ENCODE results near the gene BUD23. TPM values are rescaled to one million over a fixed set of nuclear protein-coding genes. Genes with fewer than 3 reads are reported as not detected.

Gene BUD23, protein sequence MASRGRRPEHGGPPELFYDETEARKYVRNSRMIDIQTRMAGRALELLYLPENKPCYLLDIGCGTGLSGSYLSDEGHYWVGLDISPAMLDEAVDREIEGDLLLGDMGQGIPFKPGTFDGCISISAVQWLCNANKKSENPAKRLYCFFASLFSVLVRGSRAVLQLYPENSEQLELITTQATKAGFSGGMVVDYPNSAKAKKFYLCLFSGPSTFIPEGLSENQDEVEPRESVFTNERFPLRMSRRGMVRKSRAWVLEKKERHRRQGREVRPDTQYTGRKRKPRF
- 100 to 1,000 TPM in 1 of 3 donors, 10 to 100 TPM in 2; 82.1 to 105 (median 96.3) TPM for polyA plus RNA-seq (ENCODE audit: insufficient read length in 3 of 3)
- long read RNA-seq, donor 1, transcript BUD23-201 (12 exons, 1,230 nt): major isoform, 14 of 37 reads
- long read RNA-seq, donor 1, transcript BUD23-215 (2 exons, 3,886 nt): minor isoform, 5 of 37 reads
- long read RNA-seq, donor 1, partial matches to known transcripts: 18 of 37 reads
- long read RNA-seq, donor 1, other reads (novel, unspliced or antisense): 0 of 37 reads
- long read RNA-seq, donor 2, transcript BUD23-201 (12 exons, 1,230 nt): major isoform, 23 of 42 reads
- long read RNA-seq, donor 2, partial matches to known transcripts: 17 of 42 reads
- long read RNA-seq, donor 2, other reads (novel, unspliced or antisense): 0 of 42 reads
- long read RNA-seq, donor 3, transcript BUD23-201 (12 exons, 1,230 nt): major isoform, 16 of 29 reads
- long read RNA-seq, donor 3, partial matches to known transcripts: 9 of 29 reads
- long read RNA-seq, donor 3, other reads (novel, unspliced or antisense): 0 of 29 reads
- long read RNA-seq, donor 4, transcript BUD23-201 (12 exons, 1,230 nt): major isoform, 41 of 71 reads
- long read RNA-seq, donor 4, partial matches to known transcripts: 28 of 71 reads
- long read RNA-seq, donor 4, other reads (novel, unspliced or antisense): 0 of 71 reads
- long read RNA-seq, donor 5, transcript BUD23-201 (12 exons, 1,230 nt): major isoform, 11 of 12 reads
- long read RNA-seq, donor 5, partial matches to known transcripts: 0 of 12 reads
- long read RNA-seq, donor 5, other reads (novel, unspliced or antisense): 0 of 12 reads
- long read RNA-seq, donor 6, transcript BUD23-201 (12 exons, 1,230 nt): major isoform, 25 of 75 reads
- long read RNA-seq, donor 6, transcript BUD23-215 (2 exons, 3,886 nt): minor isoform, 7 of 75 reads
- long read RNA-seq, donor 6, partial matches to known transcripts: 31 of 75 reads
- long read RNA-seq, donor 6, other reads (novel, unspliced or antisense): 9 of 75 reads
- long read RNA-seq, donor 7, transcript BUD23-201 (12 exons, 1,230 nt): major isoform, 27 of 37 reads
- long read RNA-seq, donor 7, partial matches to known transcripts: 7 of 37 reads
- long read RNA-seq, donor 7, other reads (novel, unspliced or antisense): 0 of 37 reads
- long read RNA-seq, donor 8, transcript BUD23-201 (12 exons, 1,230 nt): major isoform, 9 of 16 reads
- long read RNA-seq, donor 8, partial matches to known transcripts: 6 of 16 reads
- long read RNA-seq, donor 8, other reads (novel, unspliced or antisense): 0 of 16 reads
- long read RNA-seq, donor 9, transcript BUD23-201 (12 exons, 1,230 nt): major isoform, 27 of 65 reads
- long read RNA-seq, donor 9, partial matches to known transcripts: 34 of 65 reads
- long read RNA-seq, donor 9, other reads (novel, unspliced or antisense): 0 of 65 reads
- long read RNA-seq, donor 10, transcript BUD23-201 (12 exons, 1,230 nt): major isoform, 18 of 52 reads
- long read RNA-seq, donor 10, transcript BUD23-215 (2 exons, 3,886 nt): minor isoform, 6 of 52 reads
- long read RNA-seq, donor 10, partial matches to known transcripts: 28 of 52 reads
- long read RNA-seq, donor 10, other reads (novel, unspliced or antisense): 0 of 52 reads
- long read RNA-seq, donor 11, transcript BUD23-201 (12 exons, 1,230 nt): major isoform, 13 of 16 reads
- long read RNA-seq, donor 11, partial matches to known transcripts: 0 of 16 reads
- long read RNA-seq, donor 11, other reads (novel, unspliced or antisense): 0 of 16 reads
- long read RNA-seq, donor 12, transcript BUD23-201 (12 exons, 1,230 nt): major isoform, 39 of 80 reads
- long read RNA-seq, donor 12, transcript BUD23-215 (2 exons, 3,886 nt): minor isoform, 5 of 80 reads
- long read RNA-seq, donor 12, partial matches to known transcripts: 36 of 80 reads
- long read RNA-seq, donor 12, other reads (novel, unspliced or antisense): 0 of 80 reads
- long read RNA-seq, donor 13, transcript BUD23-201 (12 exons, 1,230 nt): major isoform, 6 of 9 reads
- long read RNA-seq, donor 13, partial matches to known transcripts: 0 of 9 reads
- long read RNA-seq, donor 13, other reads (novel, unspliced or antisense): 0 of 9 reads
- long read RNA-seq, donor 14, transcript BUD23-201 (12 exons, 1,230 nt): major isoform, 25 of 65 reads
- long read RNA-seq, donor 14, transcript BUD23-215 (2 exons, 3,886 nt): minor isoform, 9 of 65 reads
- long read RNA-seq, donor 14, partial matches to known transcripts: 22 of 65 reads
- long read RNA-seq, donor 14, other reads (novel, unspliced or antisense): 5 of 65 reads
- long read RNA-seq, donor 15, transcript BUD23-201 (12 exons, 1,230 nt): major isoform, 37 of 97 reads
- long read RNA-seq, donor 15, partial matches to known transcripts: 58 of 97 reads
- long read RNA-seq, donor 15, other reads (novel, unspliced or antisense): 0 of 97 reads
- long read RNA-seq, donor 16, transcript BUD23-215 (2 exons, 3,886 nt): minor isoform, 7 of 59 reads
- long read RNA-seq, donor 16, transcript BUD23-201 (12 exons, 1,230 nt): major isoform, 21 of 59 reads
- long read RNA-seq, donor 16, partial matches to known transcripts: 31 of 59 reads
- long read RNA-seq, donor 16, other reads (novel, unspliced or antisense): 0 of 59 reads

DNA sequence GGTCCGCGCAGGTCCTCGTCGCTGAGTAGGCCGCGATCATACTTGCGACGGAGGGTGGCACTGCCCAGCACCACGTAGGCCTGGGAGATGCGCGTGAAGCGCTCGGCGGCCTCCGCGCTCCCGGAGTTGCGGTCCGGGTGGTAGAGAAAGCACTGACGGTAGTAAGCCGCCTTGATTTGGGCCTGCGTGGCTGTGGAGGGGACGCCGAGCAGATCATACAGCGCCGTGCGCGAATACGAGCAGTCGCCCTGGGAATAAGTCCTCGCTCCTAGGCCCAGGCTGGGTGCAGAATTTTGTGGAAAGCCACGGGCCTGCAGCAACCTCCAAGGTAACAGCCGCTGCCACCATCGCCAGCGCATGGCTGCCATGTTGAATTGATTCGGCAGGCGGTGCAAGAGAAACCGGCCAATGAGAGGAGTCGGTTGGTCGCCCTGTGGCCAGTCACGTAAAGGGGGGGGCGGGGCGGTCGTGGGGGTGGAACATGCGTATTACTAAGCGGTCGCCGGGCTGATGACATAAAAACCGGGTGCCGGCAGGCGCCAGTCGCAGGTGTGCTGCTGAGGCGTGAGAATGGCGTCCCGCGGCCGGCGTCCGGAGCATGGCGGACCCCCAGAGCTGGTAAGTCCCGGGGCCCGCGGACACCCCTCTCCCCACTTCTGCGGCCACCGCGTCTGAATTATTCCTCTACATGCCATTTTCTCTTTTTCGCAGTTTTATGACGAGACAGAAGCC, at the start of gene BUD23, which contains the start of gene DNAJC30:
Gene BUD23 (plus strand): TSS at position 542 of the 732 bp plus-strand sequence. CDS start 29 bp downstream, at position 571.
Gene DNAJC30 (minus strand): TSS at position 398 of the 732 bp plus-strand sequence. CDS start 30 bp downstream, at position 368.
- peak; percentile 96 for DNase-seq

DNA sequence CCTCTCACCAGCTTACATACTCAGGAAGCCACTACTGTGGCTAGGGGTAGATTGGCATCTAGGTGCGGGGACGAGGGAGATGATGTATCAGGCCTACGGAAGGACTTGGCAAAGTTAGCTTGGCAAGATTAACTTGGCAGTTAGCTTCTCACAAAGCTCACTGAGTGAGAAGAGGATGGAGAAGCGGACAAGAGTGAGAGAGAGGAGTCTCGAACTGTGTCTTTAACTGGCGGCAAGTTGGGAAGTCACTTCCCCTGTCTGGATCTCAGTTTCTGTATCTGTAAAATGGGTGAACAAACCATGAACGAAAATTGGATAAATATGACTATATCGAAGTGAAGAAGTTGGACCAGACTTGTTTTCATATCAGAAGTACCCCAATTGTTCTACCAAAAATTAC, 49.6 kb upstream of the BUD23 start:
- DNase-seq: no peak

DNA sequence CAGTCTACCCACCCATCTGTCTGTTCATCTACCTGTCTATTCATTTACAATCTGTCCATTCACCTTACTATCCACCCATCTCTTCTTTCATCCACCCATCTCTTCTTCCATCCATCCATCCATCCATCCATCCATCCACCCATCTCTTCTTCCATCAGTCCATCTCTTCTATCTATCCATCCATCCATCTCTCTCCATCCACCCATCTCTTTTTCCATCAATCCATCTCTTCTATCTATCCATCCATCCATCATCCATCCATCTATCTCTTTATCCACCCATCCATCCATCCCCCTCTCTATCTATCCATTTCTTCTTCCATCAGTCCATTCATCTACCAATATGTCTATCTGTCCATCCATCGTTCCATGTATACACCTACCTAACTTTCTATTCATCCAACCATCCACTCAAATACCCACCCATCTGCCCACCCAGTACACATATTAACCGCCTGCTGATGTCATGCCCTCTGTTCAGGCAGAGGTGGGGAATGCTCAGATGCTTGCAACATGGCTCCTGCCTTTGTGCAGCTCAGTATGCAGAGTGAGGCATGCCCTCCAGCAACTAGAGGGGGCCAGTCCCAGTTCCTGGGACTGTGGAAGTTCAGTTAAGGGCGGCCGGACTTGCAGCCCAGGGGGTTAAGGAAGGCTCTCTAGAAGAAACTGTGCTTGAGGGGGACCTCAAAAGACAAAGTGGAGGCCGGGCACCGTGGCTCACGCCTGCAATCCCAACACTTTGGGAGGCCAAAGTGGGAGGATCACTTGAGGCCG, 47.8 kb upstream of the BUD23 start:
- no peak for DNase-seq

DNA sequence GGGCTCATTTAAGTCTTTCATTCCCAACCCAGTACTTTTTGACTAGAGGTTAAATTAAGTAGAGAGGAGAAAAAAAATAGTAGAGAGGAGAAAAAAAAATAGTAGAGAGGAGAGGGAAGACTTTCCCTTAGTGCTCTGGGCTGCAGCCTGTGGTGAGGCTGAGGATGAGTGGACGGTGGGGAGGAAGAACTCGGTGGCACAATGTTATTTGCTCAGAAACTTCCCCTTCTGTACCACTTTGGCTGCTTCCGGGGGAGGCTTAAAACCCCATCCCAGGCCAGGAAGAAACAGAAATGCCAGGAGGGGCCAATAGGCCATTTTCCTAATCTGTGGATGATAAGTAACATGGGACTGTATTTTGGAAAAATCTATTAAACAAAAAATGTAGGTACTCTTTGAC, 44.5 kb upstream of the BUD23 start:
- DNase-seq: no peak

DNA sequence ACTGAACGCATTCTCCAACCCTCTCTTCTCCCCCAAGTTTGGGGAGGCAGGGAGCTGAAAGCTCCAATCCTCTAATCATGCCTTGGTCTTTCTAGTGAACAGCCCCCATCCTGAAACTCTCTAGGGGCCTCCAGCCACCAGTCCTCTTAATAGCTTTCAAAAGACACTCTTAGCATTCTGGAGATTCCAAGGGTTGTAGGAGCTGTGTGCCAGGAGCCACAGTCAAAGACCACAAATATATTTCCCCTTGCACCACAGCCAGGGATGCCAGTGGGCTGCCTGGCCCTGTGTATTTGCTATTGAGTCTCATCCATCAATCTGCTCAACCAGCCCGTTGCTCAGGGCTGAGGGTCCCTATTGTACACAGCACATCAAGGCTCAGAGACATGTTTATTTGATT, 40.6 kb upstream of the BUD23 start:
- DNase-seq: no peak

DNA sequence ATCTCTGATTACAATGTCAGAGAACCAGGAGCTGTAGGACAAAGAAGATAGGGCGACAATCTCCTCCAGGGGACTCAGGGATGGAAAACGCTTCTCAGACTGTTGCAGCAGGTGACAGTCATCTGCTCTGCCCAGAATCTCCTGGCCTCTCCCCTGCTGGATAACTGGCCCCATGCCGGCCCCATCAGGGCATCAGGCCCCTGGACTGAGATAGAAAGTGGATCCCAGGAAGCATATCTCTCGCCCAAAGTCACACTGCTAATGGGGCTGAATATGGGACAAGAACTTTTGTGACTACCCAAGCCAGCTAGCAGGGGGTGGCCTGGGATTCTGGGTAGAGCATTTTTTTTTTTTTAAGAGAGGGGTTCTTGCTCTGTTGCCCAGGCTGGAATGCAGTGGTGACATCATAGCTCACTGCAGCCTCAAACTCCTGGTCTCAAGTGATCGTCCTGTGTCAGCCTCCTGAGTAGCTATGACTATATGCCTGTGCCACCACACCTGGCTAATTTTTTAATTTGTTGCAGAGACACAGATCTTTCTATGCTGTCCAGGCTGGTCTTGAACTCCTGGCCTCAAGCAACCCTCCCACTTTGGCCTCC, 38.6 kb upstream of the BUD23 start:
- DNase-seq: no peak

DNA sequence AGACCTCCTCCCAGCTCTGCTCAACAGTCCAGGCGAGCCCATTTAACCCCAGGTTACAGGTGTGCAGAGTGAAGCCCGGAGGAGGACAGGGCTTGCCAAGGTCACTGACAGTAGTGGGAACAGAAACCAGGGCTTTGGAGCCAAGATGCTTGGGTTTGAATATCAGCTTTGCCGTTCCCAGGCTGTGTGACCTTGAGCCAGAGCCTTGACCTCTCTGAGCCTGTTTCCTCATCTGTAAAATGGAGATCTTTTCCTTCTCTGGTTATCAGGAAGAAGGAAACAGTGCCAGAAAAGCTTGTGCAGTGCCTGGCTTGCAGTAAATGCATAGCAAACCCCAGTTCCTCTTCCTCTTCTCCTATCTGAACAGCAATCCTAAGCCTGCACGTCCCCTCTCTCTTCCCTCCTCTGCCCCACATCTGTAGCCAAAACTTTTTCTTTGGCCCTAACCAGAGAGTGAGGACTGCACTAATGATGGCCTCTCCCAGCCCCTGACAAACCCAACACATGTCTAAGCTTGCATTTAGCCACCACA, 37.7 kb upstream of the BUD23 start:
- no peak for DNase-seq

DNA sequence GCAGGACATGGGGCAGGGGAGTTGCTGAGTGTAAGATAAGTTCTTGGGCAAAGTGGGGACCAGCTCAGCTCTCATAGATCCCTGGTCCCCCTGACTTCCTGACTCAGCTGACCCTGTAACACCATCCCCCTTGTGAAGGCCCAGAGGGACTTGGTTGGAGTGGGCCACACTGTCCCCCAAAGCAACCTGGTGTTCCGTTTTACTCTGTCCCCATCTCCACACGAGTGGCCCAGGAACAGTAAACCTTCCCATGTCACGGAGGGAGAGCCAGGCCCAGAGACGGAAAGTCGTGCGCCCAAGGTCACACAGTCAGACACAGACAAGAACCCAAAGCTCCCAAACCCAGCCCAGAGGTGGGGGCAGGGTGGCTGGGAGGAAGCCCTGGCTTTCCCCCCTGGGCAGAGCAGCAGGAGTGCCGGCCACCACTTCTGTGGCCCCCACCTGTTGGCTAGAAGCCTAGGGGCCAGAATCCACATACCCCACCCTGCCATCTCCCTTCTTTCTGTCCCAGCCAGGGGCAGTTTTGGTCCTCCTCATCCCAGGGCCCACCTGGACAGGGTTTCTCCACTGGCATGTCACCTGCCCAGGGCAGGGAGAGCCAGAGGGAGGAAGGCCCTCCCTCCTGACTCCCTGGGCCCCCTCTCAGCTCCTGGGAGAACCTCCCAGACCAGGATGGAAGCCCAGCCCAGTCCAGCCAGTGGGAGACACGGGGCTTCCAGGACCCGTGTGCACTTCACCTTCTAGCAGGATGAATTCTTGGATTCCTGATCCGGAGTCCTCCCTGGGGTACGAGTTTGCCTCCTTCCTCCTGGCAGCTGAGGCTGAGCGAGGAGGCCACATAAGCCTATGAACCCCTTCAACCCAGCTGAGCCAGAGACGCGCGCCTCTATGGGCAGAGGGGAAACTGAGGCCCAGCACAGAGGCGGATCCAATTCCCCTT, 36.3 kb upstream of the BUD23 start:
- DNase-seq: no peak

DNA sequence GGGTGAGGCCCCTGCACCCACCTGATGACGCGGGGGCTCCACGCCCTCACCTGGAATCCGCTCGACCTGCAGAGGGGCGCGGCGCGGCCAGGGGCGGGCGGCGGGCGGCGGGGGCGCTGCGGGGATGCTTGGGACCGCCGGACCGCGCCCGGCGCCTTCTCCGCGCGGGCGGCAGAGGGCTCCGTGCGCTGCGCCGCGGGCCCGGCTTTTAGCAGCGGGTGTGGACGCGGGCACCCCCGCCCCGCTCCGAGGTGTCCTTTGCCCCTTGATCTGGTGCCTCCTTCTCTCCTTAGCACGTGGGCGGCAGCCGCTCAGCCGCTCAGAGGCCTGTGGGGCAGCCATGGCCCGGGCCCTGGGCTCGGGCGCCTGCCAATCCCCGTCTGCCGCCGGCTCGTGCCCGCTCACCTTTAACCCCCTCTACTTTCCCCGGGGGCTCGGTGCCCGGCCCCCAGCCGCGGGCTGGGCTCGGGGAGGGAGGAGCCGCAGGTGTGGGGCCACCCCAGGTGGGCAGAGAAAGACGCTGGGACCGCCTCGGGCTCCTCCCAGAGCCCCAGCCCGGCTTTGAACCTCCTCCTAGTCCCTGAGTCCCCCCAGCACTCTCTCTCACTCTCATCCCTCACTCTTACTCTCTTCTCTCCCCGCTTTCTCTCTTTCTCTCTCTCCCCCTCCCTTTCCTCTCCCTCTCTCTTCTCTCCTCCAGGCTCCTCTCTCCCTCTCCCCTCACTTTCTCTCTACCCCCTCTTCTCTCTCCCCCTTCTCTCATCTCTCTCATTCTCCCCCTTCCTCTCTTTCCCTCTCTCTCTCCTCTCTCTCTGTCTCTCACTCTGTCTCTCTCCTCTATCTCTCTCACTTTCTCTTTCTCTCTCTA, 35.4 kb upstream of the BUD23 start:
- no peak for DNase-seq

DNA sequence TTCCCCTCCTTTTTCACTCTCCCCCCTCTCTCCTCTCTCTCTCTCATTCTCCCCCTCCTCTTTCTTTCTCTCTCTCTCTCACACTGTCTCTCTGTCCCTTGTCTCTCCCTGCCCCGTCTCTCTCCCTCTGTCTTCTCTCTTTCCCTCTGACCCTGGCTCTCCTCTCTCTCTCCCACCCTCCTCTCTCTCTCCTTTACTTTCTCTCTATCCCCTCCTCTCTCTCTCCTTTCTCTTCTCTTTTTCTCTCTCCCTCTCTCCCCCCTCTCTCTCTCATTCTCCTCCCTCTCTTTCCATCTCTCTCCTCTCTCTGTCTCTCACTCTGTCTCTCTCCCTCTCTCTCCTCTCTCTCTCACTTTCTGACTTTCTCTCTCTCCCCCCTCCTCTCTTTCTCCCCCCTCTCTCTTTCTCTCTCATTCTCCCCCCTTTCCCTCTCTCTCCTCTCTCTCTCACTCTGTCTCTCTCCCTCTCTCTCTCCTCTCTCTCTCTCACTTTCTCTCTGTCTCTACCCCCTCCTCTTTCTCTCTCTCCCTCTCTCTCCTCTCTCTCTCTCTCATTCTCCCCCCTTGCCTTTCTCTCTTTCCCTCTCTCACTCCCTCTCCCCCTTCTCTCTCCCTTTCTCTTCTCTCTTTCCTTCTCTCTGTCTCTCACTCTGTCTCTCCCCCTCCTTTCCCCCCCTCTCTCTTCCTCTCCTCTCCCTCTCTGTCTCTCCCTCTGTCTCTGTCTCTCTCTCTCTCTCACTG, 34.6 kb upstream of the BUD23 start:
- no peak for DNase-seq

DNA sequence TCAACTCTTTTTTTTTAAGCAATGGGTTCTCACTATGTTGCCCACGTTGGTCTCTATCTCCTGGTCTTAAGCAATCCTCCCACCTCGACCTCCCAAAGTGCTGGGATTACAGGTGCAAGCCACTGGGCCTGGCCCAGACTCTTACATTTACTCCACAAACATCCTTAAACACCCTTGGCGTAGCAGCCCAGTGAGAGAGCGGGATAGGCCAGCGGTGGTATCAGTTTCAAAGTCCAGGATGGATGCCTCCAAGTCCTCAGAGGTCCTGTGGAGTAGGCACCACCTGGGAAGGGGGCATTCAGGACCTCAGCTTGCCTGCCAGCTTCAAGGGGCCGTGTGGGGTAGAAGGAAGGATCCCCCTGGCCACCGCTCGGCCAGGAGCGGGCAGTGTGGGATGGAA, 33.8 kb upstream of the BUD23 start:
- DNase-seq: no peak

DNA sequence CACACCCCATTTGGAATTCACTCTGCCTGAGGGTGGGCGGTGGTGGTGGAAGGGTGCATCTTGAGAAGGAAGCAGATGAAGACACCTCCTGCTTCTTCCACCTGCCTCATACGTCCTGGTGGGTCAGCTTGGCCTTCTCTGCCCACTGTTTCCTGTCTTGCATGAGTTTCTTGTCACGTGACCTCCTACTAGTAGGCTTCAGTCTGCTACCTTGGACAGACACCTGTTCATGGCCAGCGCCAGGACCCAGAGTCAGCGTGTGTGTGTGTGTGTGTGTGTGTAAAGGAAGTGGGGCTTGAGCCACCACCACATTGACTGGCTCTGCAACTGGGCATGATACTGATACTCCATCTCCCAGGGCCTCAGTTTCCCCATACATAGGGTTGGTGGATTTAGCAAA, 32.9 kb upstream of the BUD23 start:
- DNase-seq: no peak

DNA sequence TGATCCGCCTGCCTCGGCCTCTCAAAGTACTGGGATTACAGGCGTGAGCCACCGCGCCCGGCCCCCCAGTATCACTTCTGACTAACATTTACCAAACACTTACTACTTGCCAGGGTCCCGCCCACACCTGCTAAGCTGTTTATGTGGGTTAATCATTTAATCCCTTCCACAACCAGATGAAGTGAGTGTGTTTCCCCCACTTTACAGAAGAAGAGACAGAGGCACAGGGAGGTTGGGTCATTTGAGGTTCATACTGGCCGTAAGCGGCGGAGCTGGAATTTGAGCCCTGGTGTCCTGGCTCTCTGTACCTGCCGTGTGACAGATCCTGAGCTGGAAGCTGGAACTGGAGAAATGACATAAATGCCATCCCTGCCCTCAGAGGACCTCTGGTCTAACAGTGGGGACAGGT, 30.9 kb upstream of the BUD23 start:
- no peak for DNase-seq
